Activated CD4-positive, alpha-beta T cell treated with anti-CD3 and anti-CD28 coated beads, Interleukin-2, Interleukin-4, amounts not matched to agents 100 ng/mL and 50 ng/mL, durations not matched to agents 16 hours and 8 hours (primary cell): ENCODE results near the gene ETNPPL.
"Not testable (repeated sequence)": the region's sequence is repeated elsewhere in the genome, so short reads cannot be mapped to it uniquely, and the experiment has no call there.

Source experiments
- DNase-seq: peaks from one replicate; pipeline ENCODE4 v3.0.0-alpha.2; 2020; ENCODE audit warnings: low spot score

Gene ETNPPL

DNA sequence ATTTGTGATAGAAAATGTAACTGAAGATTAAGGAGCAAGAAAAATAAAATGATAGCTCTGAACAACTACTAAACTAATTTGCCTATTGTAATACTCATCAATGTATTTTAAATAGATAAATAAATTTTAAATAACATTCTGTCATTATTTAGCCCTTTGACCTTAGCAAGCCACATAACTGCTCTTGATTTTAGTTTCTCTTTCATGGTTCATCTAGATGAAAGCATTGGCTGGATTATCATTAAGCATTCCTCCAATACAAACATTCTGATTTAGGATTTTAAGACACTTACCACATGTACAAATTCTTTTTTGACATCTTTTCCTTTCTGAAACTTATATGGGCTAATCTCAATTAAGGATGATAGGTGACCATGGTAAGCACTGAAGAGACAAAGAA is 8.5 kb downstream of the ETNPPL start:
- DNase-seq, result no peak

DNA sequence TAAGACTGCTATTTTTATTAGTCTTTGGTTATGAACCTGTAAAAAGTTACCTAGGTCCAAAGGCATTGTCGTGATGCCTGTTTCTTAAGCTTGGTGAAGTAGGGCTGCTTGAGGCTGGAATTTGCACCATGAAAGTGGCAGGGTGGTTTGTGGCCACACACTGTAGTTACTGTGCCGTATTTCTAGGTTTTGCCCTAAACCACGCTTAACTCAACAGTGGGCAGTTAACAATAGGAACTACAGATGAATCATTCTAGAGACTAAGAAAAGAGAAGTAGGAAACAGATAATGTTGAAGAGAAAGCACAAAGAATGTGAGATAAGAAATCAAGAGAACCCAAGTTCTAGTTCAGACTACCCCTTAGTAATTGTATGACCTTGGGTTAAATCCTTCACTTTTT is 11.5 kb downstream of the ETNPPL start:
- no peak for DNase-seq

DNA sequence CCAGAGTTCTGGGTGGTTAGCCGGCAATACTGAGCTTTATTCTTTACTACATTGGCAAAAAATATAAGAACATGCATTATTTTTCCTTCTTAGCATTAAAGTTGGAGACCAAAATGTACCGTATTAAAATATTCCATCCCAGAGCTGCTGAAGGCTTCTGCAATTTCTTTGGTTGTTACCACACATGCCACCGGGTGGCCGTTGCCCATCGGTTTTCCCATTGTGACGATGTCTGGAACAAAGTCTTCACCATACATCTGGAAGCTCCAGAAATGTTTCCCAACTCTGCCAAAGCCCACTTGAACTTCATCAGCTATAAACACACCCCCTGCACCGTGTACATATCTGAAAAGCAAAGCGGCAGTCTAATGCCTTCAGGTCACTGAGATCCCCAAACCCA is 13.7 kb downstream of the ETNPPL start:
- no peak for DNase-seq

DNA sequence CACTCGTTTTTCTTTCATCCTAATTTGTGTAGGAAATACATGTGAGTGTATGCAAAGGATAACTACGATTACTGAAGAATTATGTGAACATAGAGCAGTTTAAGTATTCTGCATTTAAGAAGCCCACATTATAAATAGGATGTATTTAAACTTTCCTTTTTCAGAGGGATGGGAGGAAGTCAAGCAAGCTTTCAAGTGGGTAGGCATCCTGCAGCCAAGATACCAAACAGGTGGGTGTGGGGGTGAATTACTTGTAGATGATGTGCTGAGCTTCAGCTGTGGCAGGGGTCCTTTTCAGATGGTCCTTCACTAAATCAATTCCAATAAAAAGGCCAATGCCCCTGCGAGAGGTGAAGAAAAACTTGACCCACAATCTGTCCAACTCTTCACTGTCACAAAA is 16.3 kb downstream of the ETNPPL start:
- DNase-seq, result no peak

DNA sequence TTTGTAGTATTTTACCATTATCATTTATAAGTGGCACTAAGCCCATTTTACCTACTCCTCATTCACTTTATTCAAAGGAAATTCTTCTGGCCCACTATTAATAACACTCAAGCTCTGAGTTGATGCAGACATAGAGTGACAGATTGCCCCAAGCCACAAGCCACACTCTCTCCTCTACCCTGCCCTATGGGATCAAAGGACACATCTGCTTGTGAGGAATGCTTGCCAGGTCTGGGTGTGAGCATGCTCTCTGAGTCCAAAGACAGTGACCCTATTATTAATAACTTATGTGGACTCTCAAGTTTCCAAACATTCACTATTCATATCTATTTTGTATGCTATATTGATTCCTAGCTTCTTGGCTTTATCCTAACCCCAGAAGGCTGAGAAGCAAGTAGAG is 18.5 kb downstream of the ETNPPL start:
- no peak for DNase-seq

DNA sequence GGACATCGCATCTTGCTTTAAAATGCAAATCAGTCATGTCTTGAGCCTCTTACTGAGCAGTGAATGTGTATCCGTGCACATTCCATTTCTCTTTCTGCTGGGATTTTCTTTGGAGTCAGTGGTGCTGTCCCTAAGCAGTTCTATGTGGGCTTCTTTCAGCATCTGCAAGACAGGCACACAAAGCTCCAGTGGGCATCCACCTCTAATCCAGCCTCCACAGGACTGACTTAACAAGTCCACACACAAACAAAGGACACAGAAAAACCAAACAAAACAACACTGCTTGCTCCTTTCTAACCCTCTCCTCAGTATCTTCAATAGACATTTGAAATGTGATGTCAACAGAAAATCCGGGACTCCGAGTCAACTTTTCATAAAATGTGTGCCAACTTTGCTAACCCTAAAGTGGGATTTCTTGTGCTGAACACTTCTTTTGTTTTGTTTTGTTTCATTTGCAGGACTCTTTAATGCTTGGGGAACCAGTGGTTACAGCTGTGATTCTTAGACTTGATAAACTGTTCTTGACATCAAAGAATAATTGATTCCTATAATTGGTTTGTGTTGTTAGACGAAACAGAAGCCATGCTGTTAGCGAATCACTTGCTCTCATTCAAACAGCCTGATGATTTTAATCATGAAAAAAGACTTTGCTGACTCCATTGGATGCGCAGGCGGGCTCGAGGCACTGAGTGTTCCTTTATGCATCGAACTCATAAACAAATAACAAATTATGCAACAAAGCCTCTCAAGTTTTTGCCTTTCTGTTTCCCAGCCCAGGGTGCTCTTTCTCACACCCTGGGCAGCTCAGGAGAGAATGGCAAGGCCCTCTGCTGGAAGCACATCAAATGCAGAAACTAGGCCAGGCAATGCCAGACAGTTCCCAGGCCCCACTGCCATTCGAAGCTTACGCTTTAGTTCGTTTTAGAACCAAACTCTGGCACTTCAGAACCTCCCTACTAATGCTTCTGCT is 20.1 kb downstream of the ETNPPL start:
- no peak for DNase-seq

DNA sequence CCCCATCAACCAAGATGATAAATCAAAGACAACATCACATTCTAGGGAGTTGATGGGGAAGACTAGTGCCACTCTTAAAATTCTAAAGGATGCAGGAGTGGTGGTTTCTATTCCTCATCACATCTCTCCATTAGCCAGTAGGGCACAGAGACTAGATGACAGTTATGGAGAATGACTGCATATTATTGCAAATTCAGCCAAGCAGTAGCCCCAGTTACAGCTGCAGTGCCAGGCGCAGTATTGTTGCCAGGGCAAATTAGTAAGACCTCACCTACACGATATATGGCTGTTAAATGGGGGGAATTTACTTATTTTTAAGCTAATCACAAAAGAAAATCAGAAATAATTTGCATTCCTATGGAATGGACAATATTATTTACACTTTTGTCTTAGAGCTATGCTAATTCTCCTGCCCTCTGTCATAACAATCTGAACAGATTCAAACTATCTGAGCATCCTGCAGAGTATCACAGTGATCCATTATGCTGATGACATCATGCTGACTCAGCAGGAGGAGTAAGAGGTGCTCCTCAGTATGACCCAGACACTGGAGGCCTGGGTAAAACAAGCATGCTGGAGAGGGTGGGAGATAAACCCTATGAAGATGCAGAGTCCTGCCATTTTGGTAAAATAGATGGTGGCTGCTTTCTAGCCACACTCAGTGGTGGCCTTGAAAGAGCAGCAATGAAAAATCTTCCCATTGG is 24.7 kb downstream of the ETNPPL start:
- no peak for DNase-seq

DNA sequence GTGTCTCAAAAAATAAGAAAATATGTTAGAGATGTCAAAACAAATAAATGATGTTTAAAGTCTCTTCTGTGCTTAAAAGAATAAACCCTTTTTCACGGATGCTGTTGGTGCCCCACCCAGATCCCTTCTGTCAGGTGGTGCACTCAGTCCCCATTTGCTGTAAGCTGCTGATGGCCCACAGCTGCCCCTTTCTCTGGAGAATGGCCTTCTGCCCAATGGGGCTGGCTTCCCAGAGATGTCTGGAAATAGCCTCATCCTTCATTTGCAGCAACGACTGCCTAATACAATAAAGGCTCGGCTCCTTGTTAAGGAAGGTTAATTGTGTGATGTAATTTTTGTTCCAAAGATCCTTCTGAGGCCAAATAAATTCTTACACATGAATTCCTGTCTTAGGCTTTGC is 31.8 kb downstream of the ETNPPL start:
- DNase-seq, result no peak

DNA sequence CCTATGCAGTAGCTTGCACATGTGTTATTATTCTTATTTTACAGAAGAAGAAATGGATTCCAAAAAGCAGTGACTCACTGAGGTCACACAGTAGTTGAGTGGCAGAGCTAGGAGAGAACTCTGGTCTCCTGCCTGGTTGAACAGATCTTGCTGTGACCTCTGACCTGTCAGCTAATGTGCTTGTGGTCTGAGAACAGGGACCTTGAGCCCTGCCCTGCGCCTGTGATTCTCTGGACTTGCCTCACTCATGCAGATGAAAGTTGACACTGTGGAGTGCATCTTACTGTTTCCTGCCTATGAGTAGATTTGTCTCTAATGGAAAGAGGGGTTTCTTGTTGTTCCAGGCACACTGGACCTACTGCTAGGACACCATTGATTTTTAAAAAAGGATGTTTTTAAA is 32.3 kb downstream of the ETNPPL start:
- no peak for DNase-seq

DNA sequence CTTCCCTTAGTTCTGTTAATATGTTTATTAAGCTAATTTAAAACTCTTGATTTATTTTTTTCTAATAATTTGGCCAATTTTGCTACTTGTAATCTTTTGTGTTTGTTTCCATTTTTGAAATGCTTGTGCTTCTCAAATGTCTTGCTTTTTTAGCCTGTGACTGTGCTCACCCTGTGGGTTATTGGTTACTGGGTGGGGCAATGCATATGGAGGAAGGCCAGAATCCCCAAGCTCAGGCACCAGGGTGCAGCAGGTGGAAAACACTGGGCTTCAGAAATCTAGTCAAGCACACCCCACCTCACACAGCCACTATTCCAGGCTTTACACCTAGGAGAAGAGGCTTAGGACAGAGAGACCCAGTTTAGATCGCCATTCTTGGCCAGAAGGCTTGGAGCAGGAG is 33.1 kb downstream of the ETNPPL start:
- no peak for DNase-seq

DNA sequence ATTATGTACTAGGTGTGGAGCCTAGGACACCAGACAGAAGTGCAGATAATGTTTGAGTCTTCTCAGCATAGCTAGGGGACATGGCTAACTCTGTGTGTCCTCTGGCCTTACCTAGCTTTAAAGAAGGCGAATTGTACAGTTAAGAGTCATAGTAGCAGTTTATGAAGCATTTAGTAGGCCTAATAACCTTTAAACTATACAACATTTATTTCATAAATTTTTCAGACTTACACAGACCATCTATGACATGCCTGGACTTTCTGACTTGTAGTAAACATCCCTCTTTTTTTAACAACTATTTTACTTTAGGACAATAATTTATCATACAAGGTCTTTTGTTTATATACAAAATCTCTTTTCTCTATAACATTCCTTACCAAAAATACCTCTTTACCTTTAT is 37.4 kb downstream of the ETNPPL start:
- no peak for DNase-seq

DNA sequence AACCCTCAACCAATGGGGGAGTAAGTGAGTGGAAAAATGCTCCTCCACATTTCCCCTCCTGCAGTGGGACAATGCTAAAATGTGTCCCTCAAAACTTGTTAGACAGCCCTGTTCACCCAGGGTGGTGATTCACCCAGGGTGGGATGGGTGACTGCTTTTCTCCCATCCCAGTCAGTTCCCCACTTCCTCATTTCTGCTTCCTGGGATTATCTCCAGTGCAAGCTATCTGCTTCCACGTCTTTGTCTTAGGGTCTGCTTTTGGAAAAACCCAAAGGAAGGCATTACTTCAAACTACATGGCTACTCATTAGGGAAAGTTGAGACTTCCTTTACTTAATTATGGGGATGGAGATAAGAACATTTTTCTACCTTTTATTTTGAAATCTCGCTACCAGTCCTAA is 45.5 kb downstream of the ETNPPL start:
- DNase-seq, result no peak

DNA sequence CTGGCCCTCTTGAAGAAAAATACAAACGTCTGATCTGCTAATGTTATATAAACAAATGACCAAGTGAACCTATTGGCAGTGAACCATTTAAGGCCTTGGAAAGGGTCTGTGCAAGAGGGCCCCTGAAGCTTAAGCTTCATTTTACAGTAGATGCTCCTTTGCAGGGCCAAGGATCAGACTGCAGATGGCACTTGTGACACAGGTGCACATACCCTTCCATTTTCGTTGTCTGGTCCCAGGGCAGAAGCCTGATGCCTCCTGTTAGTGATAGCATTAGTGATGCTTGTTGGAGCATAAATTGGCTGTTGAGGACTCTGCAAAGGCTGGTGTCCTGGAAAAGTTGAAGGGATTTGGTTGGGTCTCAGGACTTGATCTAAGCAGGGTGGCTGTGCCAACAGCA is 46.5 kb downstream of the ETNPPL start:
- DNase-seq, result no peak

DNA sequence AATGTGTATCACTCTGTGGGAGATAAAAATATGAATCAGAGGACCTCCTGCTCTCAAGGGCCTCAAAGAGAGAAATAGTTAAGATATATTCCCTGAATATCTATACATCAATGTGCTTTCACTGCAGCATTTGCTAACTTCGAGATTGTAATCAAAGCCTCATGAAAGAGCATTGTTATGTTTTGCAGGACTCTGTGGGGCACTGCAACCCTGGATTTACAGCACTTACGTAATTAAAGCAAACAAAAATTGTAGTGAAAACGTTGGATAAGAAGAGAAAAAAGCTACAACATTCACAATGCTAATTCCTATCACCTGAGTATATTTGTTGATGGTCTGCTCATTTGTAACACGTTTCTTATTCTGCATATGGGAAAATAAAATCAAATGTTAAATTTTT is 48.0 kb downstream of the ETNPPL start:
- no peak for DNase-seq

DNA sequence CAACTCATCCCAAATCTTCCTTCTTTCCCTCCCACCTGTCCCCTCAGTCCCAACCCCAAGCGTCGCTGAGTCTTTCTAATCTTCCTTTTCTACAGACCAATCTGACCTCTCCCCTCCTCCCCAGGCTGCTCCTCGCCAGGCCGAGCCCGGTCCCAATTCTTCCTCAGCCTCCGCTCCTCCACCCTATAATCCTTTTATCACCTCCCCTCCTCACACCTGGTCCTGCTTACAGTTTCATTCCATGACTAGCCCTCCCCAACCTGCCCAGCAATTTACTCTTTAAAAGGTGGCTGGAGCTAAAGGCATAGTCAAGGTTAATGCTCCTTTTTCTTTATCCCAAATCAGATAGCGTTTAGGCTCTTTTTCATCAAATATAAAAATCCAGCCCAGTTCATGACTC is 52.3 kb downstream of the ETNPPL start:
- DNase-seq, result not testable (repeated sequence)

DNA sequence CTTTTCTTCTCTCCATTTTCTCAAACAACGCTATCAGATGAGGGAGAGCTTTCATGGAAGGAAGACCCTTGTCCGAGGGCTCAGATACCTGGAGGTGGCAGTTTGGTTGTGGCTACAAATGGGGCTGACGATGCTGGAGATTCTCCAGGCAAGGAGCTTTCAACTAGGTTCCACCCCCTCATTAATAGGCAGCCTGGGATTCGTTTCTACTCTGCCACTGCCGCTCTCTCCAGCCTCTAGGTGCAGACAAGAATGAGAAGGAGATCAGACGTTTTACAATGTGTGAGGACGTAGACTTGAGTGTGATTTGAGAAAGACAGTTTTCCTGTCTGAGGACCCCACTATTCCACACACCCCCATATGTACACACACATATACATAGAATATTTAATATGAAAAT is 53.1 kb downstream of the ETNPPL start:
- DNase-seq, result no peak

DNA sequence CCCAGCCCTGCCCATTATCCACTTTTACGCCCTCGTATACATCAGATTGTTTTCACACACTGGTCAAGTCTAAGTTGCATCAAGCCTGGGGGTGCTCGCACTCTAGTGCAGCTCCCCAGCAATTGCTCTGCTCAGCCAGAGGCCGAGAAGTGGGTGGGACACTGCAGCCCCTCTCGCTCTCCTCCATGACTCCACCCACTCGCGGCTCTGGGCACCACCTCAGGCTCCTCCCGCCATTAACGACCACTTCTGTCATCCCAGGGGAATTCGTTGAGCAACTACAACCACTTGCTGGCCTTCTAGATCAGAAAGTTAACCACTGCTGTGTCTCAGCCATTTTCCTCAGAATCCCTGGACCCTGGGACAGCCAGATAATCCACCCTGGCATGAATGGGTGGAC is 53.6 kb downstream of the ETNPPL start:
- DNase-seq, result no peak

DNA sequence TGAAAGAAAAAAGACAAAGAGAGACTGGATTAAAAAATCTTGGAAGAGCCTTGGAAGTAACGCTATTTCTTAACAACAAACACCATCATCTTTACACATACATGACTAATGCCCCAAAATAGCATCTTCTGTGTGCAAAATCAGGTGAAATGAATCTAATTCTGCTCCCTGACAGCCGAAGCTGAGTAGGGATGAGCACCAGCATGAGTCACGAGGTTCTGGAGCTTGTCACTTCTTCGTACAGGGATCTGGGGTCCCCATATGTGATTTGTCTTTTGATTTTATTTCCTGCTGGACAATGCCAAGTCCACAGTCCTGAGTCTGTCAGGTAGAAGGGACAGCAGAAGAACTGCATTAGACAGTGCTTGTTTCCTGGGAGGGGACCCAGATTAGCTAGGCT is 56.6 kb downstream of the ETNPPL start:
- no peak for DNase-seq

DNA sequence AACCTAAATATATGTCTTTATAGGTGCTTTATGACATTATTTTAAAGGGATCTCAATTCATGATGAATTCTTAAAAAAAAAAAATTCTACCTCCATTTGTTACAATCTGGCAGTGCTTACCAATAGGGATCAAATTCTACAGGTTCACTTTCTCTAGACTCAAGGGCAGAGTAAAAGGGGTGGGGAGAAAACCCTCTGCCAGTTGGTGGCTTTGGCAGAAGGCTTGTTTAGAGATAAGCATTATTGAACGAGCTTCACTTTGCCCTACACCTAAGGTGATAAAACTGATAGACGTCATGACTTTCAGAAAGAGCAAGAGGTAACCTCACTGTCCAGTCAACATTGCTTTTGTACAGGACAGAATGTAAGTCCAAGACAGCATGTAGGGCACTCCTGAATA is 58.9 kb downstream of the ETNPPL start:
- DNase-seq, result no peak

DNA sequence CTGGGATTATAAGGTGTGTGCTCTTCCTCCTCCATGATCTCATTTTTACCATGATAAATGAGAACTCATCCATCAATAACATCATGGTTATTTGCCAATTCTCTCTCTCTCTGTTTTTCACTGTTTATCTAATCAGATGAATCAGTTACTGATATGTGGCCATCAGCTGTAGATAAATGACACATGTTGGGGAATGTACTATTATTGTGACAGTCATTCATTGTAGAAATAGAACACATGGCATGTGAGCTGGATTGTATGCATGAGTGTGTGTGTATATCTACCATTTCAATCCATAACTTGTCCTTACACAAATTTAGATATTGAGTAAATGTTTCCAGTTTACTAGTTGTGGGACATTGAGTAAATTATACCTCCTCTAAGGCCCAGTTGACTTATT is 59.5 kb downstream of the ETNPPL start:
- no peak for DNase-seq

DNA sequence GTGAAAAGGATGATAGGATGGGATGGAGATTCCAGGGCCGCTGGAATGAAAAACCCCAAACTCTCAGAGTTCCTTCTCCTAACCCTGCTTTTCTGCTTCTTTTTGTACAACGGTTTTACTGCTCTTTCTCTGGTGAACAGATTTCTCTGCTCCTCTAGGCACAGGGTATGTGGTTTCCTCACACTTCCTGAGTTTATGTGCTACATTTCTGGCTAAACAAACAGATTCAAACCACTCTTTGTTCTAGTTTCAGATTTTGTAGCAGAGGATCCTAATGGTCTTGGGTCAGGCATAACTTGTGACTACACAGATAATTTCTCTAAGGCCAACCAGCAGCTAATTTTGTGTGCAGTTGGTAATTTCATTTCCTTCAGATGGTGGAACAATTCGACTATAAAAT is 59.9 kb downstream of the ETNPPL start:
- DNase-seq, result no peak

DNA sequence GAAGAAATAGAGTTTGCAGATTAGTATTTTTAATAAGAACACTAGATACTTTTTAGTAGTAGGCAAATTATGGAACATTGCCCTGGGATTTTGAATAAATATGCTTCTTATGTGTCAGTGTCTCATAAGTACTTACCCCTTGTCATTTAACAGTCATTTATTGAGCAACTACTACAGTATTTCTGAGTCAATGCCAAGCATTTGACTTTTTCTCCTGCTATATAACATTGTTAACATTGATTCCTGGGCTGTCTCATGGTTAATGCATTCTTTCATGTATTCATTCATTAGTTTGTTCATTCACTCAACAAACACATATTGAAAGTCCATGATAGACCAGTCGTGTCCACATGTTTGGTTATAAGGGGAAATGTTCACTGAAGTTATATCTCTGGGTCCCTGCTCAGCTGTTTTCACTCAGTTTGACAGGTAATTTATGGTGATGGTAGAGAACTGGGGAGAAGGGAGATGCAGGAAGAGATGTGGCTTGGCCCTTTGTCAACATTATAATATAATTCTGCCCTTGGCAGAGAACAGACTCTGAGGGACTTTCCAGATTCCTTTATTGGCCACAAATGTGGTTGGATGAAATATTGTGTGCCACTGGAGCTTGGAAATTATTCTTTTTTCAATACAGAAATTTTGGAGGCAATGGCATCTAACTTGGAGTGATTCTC is 62.6 kb downstream of the ETNPPL start:
- DNase-seq, result no peak

DNA sequence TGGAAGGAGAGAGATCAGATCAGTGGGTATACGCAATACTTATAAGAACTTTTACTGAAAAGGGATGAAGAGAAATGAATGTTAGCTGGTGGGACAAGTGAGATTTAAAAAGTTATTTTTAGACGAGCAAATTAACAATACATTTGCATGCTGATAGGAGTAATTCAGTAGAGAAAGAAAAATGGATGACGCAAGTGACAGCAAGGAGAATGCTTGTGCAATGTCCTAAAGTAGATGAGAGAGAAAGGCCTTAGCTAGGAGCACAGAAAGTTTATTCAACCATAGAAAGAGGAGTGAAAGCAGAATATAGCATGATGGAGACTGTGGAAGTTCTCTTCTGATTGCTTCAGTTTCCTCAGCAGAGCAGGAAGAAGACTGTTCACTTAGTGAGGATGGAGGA is 66.7 kb downstream of the ETNPPL start:
- no peak for DNase-seq
